Astrocyte of the cerebellum (primary cell): Measurements from ENCODE around the gene DMD.

Experiments used
- DNase-seq: peaks from one replicate; pipeline ENCODE4 v3.0.0-alpha.2; 2011; ENCODE audit warnings: low read depth
- H3K4me3 ChIP-seq: 2 replicates; pipeline ENCODE4 v1.5.1; 2011; ENCODE audit warnings: mild to moderate bottlenecking, low read depth, low read length, moderate library complexity
- in situ Hi-C: cut with HindIII; loops from 2 replicates; pipeline ENCODE4 v1.10.0; 2017; ENCODE audit warnings: low sequenced_read_pairs
- TF ChIP-seq, protein P1 (sequence below): IDR thresholded peaks from 2 replicates; pipeline ENCODE4 v1.5.1; 2012; ENCODE audit warnings: low read length, low read depth, moderate library complexity, mild to moderate bottlenecking; ENCODE audit errors: missing control alignments

The DMD gene

DNA sequence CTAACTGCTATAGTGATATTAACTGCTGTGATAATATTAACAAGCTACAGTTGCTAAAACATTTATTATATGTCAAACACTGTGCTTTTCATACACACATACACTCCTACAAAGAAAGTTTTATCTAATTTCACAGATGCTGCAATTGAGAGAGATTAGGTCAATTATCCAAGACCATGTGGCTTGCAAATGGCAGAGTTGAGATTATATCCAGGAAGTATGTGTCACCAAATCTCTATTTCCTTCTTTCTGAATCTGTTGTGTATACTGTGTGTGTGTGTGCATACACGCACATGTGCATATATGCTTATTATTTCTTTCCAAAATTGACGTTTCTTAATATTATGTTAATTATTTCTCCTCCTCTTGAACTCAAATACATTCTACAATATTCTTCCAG, 1363.6 kb downstream of the DMD start:
- in situ Hi-C loops, result no loop called here
- TF ChIP-seq, protein P1, sequence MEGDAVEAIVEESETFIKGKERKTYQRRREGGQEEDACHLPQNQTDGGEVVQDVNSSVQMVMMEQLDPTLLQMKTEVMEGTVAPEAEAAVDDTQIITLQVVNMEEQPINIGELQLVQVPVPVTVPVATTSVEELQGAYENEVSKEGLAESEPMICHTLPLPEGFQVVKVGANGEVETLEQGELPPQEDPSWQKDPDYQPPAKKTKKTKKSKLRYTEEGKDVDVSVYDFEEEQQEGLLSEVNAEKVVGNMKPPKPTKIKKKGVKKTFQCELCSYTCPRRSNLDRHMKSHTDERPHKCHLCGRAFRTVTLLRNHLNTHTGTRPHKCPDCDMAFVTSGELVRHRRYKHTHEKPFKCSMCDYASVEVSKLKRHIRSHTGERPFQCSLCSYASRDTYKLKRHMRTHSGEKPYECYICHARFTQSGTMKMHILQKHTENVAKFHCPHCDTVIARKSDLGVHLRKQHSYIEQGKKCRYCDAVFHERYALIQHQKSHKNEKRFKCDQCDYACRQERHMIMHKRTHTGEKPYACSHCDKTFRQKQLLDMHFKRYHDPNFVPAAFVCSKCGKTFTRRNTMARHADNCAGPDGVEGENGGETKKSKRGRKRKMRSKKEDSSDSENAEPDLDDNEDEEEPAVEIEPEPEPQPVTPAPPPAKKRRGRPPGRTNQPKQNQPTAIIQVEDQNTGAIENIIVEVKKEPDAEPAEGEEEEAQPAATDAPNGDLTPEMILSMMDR, result no peak
- DNase-seq, result no peak
- H3K4me3 ChIP-seq, result no peak overlapping the region

DNA sequence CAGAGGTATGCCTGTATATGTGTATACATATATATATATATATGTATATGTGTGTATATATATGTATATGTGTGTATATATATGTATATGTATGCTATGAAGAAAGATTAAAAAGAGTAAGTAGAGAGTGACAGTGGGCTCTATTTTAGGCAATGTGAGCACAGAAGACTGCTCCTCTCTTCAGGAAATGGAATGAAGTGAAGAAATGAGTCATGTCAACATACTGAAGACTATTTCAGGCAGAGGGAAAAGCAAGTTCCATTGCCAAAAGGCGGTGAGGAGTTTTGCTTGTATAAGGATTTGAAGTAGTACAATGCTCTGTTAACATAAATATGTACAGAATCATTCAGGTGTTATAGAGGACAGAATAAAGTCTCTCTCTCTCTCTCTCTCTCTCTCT, 1366.3 kb downstream of the DMD start:
- H3K4me3 ChIP-seq, result no peak overlapping the region
- no peak for DNase-seq
- in situ Hi-C loops, result no loop called here
- TF ChIP-seq, protein P1, result no peak

DNA sequence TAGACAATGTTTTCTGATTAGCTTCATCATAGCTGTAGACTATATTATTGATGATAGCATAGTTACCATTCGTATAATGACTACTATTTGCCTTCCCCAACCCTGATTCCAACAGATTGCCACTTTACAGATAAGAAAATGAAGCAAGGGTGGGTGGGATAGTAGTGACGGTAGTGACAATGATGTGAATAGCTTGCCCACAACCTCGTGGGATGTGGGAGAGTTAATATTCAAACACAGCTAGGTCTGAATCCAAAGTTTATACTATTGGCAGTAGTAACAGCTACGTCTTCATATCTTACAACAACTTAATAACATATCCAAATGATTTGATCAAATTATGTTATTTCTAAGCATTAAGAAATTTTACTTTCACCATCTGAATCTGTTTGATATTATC, 1372.7 kb downstream of the DMD start:
- in situ Hi-C loops, result no loop called here
- TF ChIP-seq, protein P1, result no peak
- no peak overlapping the region for H3K4me3 ChIP-seq
- DNase-seq, result no peak

DNA sequence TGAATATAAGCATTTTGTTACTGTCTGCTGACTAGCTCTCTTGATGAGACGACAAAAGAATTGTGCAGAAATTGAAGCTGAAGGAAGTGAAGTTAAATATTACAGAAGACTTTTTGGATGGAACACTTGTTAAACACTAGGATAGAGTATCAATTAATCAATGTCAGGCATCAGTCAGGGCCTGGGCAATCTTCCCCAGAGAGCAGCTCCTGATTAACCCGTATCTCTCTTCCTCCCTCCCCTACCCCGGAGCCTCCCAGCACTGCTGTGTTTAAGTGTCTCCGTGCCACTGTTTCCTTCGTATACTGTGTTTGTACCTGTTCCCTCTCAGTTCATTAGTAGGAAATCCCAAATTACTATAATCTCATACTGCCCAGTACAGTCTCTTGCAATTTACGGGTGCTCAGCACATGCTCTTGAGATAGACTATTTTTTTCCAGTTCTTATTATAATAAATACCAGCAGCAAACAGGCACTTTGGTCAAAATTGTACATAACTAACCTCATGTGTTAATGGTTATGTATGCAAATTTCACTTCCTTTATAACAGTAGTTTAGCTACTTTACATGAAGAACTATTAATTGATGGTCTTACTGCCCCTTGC, 1373.8 kb downstream of the DMD start:
- no peak overlapping the region for H3K4me3 ChIP-seq
- TF ChIP-seq, protein P1, result no peak
- DNase-seq, result no peak
- in situ Hi-C loops, result no loop called here

DNA sequence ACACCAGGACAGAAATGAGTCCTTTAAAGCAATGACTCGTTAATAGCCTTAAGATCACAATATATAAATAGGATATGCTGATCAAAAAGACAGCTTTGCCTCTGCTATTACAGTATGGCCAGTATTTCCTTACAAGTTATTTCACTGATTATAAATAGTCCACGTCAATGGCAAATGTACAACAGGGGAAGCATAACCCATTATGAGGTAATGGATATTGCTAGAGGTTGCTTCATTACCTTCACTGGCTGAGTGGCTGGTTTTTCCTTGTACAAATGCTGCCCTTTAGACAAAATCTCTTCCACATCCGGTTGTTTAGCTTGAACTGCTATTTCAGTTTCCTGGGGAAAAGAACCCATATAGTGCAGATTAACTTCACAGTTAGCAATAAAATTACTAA, 1374.9 kb downstream of the DMD start:
- no peak overlapping the region for H3K4me3 ChIP-seq
- in situ Hi-C loops, result no loop called here
- TF ChIP-seq, protein P1, result no peak
- DNase-seq, result no peak

DNA sequence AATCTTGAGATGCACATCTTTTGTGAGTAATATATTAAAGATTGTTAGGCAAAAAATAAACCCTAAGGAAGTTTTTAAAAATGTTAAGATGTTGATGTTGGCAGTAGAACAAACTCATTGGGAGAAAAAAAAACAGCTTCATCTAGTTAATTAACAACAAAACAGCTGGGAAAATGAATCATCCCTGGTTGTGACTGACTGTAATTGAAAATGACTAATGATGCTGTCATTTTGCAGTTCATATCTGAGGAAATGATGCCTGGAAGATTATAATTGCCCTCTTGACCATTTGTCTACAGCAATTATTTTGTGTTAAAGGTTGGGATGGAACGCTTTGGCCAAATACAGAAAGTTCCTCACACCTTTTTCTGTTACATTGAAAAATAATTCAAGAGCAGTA, 1379.1 kb downstream of the DMD start:
- no peak for DNase-seq
- TF ChIP-seq, protein P1, result no peak
- in situ Hi-C loops, result no loop called here
- H3K4me3 ChIP-seq, result no peak overlapping the region
